Gastrocnemius medialis (tissue), 4 donors: ENCODE measurements around the gene PACS1. TPM values are rescaled to one million over a fixed set of nuclear protein-coding genes. Genes with fewer than 3 reads are reported as not detected.
"Not testable (repeated sequence)": the region's sequence is repeated elsewhere in the genome, so short reads cannot be mapped to it uniquely, and the experiment has no call there.

Experiments
- ATAC-seq, 2 donors: fragments of 150-250 bp; one replicate each; pipeline ENCODE4 v1.9.1; 2016
- DNase-seq, 2 donors: peaks; one replicate each; pipeline ENCODE4 v3.0.0-alpha.2; 2019
- H3K27ac ChIP-seq, 4 donors: fragments of 200-600 bp; sonication (generic); 1 replicate in 1 of 4; 2 replicates in 3 of 4; pipeline ENCODE4 v1.5.1; 2016 to 2018; ENCODE audit warnings: mild to moderate bottlenecking in 2 of 4, moderate library complexity in 1 of 4
- H3K27me3 ChIP-seq, 3 donors: fragments of 200-600 bp; sonication (generic) in 2 of 3; 1 replicate in 1 of 3; 2 replicates in 2 of 3; pipeline versions ENCODE4 v1.5.1 to v1.6.0; 2016 to 2019; ENCODE audit warnings: mild to moderate bottlenecking in 1 of 3, moderate library complexity in 1 of 3
- H3K36me3 ChIP-seq, 2 donors: fragments of 200-600 bp; sonication (generic) in 1 of 2; one replicate each; pipeline ENCODE4 v1.5.1; 2017 to 2018
- H3K4me1 ChIP-seq, 2 donors: fragments of 200-600 bp; sonication (generic) in 1 of 2; one replicate each; pipeline ENCODE4 v1.5.1; 2016 to 2017; ENCODE audit warnings: mild to moderate bottlenecking in 2 of 2
- H3K4me3 ChIP-seq, 4 donors: fragments of 200-600 bp; sonication (generic) in 3 of 4; 1 replicate in 1 of 4; 2 replicates in 3 of 4; pipeline ENCODE4 v1.5.1; 2016 to 2019; ENCODE audit warnings: mild to moderate bottlenecking in 2 of 4
- H3K9me3 ChIP-seq, 3 donors: fragments of 200-600 bp; sonication (generic) in 2 of 3; 1 replicate in 1 of 3; 2 replicates in 2 of 3; pipeline ENCODE4 v1.5.1; 2016 to 2019
- POLR2A ChIP-seq, 2 donors: fragments of 450-650 bp; IDR thresholded peaks; one replicate each; pipeline ENCODE4 v1.6.1; 2017; ENCODE audit warnings: antibody characterized with exemption in 2 of 2, mild to moderate bottlenecking in 2 of 2, moderate library complexity in 2 of 2
- in situ Hi-C, 4 donors: fragments of 200-750 bp; cut with MboI; loops; one replicate each; pipeline versions ENCODE4 v1.15.0 to v1.8.0; 2017; ENCODE audit warnings: low sequenced_read_pairs in 4 of 4
- intact Hi-C: fragments of 100-400 bp; cut with DNase I; formaldehyde crosslinking; loops from one replicate; pipeline ENCODE4 v1.15.1; 2023; ENCODE audit warnings: low total_unique reads
- total RNA-seq, 4 donors: library from RNA; depleted of rRNA; stranded (reverse); fragments of >200 nt; gene quantifications; one replicate each; pipeline versions ENCODE4 v1.1.0 to v1.2.3, GENCODE V29; 2016
- TF ChIP-seq, protein P1 (sequence below), 5 experiments: fragments of 450-650 bp in 3 of 5; fragments of 200-600 bp in 2 of 5; sonication (generic) in 2 of 5; IDR thresholded peaks in 4 of 5; conservative IDR thresholded peaks in 1 of 5; 1 replicate in 4 of 5; 2 replicates in 1 of 5; pipeline ENCODE4 v1.5.1; 2016 to 2019; ENCODE audit warnings: antibody characterized with exemption in 5 of 5, mild to moderate bottlenecking in 3 of 5, moderate library complexity in 3 of 5

PACS1 gene
- total RNA-seq, 4 donors from 2014 or later, result 6.6 to 20.4 (median 16.9) TPM

GRCh38 chr11:66077927-66078326, 7.9 kb downstream of the PACS1 start:
- intact Hi-C loops, result no loop called here
- no peaks in the 10 kb centered on the region for H3K27me3 ChIP-seq
- H3K36me3 ChIP-seq, result no peaks in the 10 kb centered on the region
- in situ Hi-C loops, result no loop called here
- no peak overlapping the region for H3K27ac ChIP-seq
- DNase-seq, result no peak
- no peak for ATAC-seq
- no peaks in the 10 kb centered on the region for H3K9me3 ChIP-seq
- TF ChIP-seq, protein P1, sequence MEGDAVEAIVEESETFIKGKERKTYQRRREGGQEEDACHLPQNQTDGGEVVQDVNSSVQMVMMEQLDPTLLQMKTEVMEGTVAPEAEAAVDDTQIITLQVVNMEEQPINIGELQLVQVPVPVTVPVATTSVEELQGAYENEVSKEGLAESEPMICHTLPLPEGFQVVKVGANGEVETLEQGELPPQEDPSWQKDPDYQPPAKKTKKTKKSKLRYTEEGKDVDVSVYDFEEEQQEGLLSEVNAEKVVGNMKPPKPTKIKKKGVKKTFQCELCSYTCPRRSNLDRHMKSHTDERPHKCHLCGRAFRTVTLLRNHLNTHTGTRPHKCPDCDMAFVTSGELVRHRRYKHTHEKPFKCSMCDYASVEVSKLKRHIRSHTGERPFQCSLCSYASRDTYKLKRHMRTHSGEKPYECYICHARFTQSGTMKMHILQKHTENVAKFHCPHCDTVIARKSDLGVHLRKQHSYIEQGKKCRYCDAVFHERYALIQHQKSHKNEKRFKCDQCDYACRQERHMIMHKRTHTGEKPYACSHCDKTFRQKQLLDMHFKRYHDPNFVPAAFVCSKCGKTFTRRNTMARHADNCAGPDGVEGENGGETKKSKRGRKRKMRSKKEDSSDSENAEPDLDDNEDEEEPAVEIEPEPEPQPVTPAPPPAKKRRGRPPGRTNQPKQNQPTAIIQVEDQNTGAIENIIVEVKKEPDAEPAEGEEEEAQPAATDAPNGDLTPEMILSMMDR (IDR thresholded peaks at IDR 0.05 in 4 of 5, conservative IDR thresholded peaks at IDR 0.05 in 1 of 5), result no peak
- TF ChIP-seq POLR2A (IDR thresholded peaks at IDR 0.05), result no peak
- H3K4me3 ChIP-seq, result no peak overlapping the region
- H3K4me1 ChIP-seq, result peaks cover 0 to 11% of the 10 kb centered on the region in 2 donors

GRCh38 chr11:66078949-66079348, 8.9 kb downstream of the PACS1 start:
- H3K36me3 ChIP-seq, in situ Hi-C loops: not testable (repeated sequence)
- H3K4me1 ChIP-seq, result peaks cover 0 to 19% of the 10 kb centered on the region in 2 donors

GRCh38 chr11:66080055-66080817, 10.2 kb downstream of the PACS1 start:
- no peak for ATAC-seq
- peak; percentile 17 to 24 for DNase-seq
- H3K4me3 ChIP-seq, result no peak overlapping the region
- intact Hi-C loops (no loop called here), in situ Hi-C loops (no loop called here)
- peaks cover 0 to 19% of the 10 kb centered on the region in 2 donors for H3K4me1 ChIP-seq
- no peaks in the 10 kb centered on the region for H3K36me3 ChIP-seq
- no peaks in the 10 kb centered on the region for H3K9me3 ChIP-seq
- TF ChIP-seq, protein P1 (IDR thresholded peaks at IDR 0.05 in 4 of 5, conservative IDR thresholded peaks at IDR 0.05 in 1 of 5), result no peak
- TF ChIP-seq POLR2A (IDR thresholded peaks at IDR 0.05), result no peak
- H3K27me3 ChIP-seq, result no peaks in the 10 kb centered on the region
- H3K27ac ChIP-seq, result no peak overlapping the region

More at GRCh38 chr11:66078949-66079348, 8.9 kb downstream of the PACS1 start:
- H3K9me3 ChIP-seq, H3K27ac ChIP-seq, DNase-seq, H3K4me3 ChIP-seq, intact Hi-C loops, H3K27me3 ChIP-seq, ATAC-seq: not testable (repeated sequence)

DNA sequence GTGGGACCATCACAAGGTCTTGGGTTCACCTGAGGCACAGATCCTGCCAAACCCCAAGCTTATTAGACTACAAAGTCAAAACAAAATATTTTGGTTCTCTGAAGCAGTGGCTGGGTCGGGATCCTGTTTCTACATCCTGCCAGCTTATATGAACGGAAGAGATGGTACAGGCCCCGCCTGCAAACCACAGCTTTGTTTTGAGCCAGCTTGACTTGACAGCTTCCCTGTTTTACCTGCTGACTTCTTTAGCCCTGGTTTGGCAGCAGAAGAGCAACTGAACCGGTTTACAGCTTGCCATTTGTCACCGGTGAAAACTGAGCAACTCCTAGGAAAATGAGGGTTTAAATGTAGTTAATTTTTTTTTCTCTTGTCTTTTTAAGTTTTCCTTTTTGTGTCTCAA, 11.4 kb downstream of the PACS1 start:
- no peak for TF ChIP-seq POLR2A (IDR thresholded peaks at IDR 0.05)
- TF ChIP-seq, protein P1 (IDR thresholded peaks at IDR 0.05 in 4 of 5, conservative IDR thresholded peaks at IDR 0.05 in 1 of 5), result no peak
- ATAC-seq (peak; percentile 47), DNase-seq (peak; percentile 26 to 38)
- H3K4me3 ChIP-seq, result no peak overlapping the region
- peaks cover 0 to 19% of the 10 kb centered on the region in 2 donors for H3K4me1 ChIP-seq
- in situ Hi-C loops, result no loop called here
- H3K27ac ChIP-seq, result no peak overlapping the region
- intact Hi-C loops, result no loop called here
- no peaks in the 10 kb centered on the region for H3K9me3 ChIP-seq
- no peaks in the 10 kb centered on the region for H3K27me3 ChIP-seq
- no peaks in the 10 kb centered on the region for H3K36me3 ChIP-seq

DNA sequence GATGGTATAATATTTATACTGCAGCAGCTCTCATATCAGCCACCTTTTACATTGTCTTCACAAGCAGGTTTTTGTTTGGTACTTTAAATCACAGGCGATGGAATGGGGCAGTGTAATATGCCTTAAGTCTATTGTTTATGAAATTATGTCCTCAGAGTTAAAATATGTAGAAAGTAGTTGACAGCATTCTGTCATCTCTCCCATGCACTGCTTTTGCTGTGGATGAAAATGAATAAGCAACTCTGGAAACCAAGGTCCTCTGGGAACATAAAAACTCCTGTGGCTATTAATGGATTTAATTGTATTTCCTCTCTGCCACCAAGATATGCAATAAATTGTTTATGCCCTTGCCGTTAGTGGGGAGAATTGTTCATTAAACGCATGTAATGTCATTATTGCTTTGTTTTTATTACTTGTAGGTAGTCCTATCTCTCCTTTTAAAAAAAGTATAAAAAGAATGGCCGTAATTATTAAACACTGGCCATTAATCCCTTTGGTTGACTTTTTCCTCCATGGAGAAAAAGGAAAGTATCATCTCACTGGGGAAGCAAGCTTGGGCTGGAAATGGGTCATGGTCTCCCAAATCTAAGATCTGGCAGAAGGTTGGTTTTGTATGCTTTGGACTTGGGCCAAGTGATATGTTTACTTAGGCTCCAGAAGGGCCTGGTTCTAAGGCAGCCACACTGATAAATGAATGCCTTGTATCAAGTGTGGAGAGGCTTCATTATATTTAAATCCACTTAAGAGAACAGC, 13.1 kb downstream of the PACS1 start:
- no peak for TF ChIP-seq POLR2A (IDR thresholded peaks at IDR 0.05)
- TF ChIP-seq, protein P1 (IDR thresholded peaks at IDR 0.05 in 4 of 5, conservative IDR thresholded peaks at IDR 0.05 in 1 of 5), result no peak
- Histone ChIP-seq H3K27ac (no peak overlapping the region), H3K9me3 (no peaks in the 10 kb centered on the region), H3K36me3 (no peaks in the 10 kb centered on the region), H3K4me3 (no peak overlapping the region), H3K4me1 (peaks cover 0 to 19% of the 10 kb centered on the region in 2 donors), H3K27me3 (no peaks in the 10 kb centered on the region)
- ATAC-seq (no peak), DNase-seq (no peak)
- intact Hi-C loops, result no loop called here
- in situ Hi-C loops, result no loop called here
